ENCODE data around the gene RDH16. TPM values are rescaled to one million over a fixed set of nuclear protein-coding genes. Genes with fewer than 3 reads are reported as not detected.
A peak's percentile ranks its signal among the peaks of the same experiment; 100 is the strongest.
"Not testable (repeated sequence)": the region's sequence is repeated elsewhere in the genome, so short reads cannot be mapped to it uniquely, and the experiment has no call there.

RDH16 gene
- total RNA-seq, 1 experiment from 2014 or later, result 0.08 TPM

- no peaks in the 10 kb centered on the region for H3K9me3 ChIP-seq (ENCODE audit: control insufficient read depth, insufficient read depth, low read depth, low read length)
- H3K4me3 ChIP-seq (ENCODE audit: low read depth in 2 of 2, low read length in 2 of 2), result no peak overlapping the region
- H3K4me1 ChIP-seq (ENCODE audit: control insufficient read depth, insufficient read depth, low read length), result no peaks in the 10 kb centered on the region
- no peak overlapping the region for H3K27ac ChIP-seq (ENCODE audit: low read length)
- ChIA-PET POLR2A (no interaction called here), CTCF (interaction anchor here (0.5 to 1.1 kb wide), 5 partner anchors 147 to 229 kb away, joined by 3 to 13 read pairs (median 6); partner anchors contain the start of gene HSD17B6)
- in situ Hi-C loops (cut with HindIII; ENCODE audit: low pct_unique_long_range_greater_than_20kb, low sequenced_read_pairs) (no loop called here), intact Hi-C loops (cut with micrococcal nuclease; ENCODE audit: unreplicated experiment) (loop anchor here (2.0 to 5.0 kb wide), 2 partner anchors 145 to 229 kb away; no protein-coding TSS in a partner anchor)
- TF ChIP-seq REST (IDR thresholded peaks at IDR 0.05; ENCODE audit: insufficient read depth in 1 of 2, low read depth in 2 of 2, low read length in 1 of 2) (no peak), CTCF (IDR thresholded peaks at IDR 0.05) (peak; percentile 97), TCF7L2 (IDR thresholded peaks at IDR 0.05; ENCODE audit: low read depth, low read length) (no peak), SIN3A (IDR thresholded peaks at IDR 0.05; ENCODE audit: borderline replicate concordance, insufficient read depth, low read depth, low read length) (no peak), POLR2AphosphoS5 (IDR thresholded peaks at IDR 0.05; ENCODE audit: low read depth, low read length) (no peak)
- BruUV-seq (replicated peaks), result no TSS peak
- peak; percentile 39 for DNase-seq (ENCODE audit: low read depth, low spot score)
- ATAC-seq, result peak; percentile 91
- H3K27me3 ChIP-seq (ENCODE audit: control insufficient read depth, insufficient read depth, low read length), result no peaks in the 10 kb centered on the region; the same call in 1 of the 2 replicates
- no peaks in the 10 kb centered on the region for H3K36me3 ChIP-seq (ENCODE audit: control insufficient read depth, insufficient read depth, low read length)
Measured at GRCh38 chr12:56987551-56988053, 30.2 kb upstream of the RDH16 start.

GRCh38 chr12:56987011-56987410 is 29.6 kb upstream of the RDH16 start:
- BruUV-seq (replicated peaks), result no TSS peak
- Histone ChIP-seq H3K27ac (ENCODE audit: low read length) (no peak overlapping the region), H3K27me3 (ENCODE audit: control insufficient read depth, insufficient read depth, low read length) (no peaks in the 10 kb centered on the region; the same call in 1 of the 2 replicates), H3K36me3 (ENCODE audit: control insufficient read depth, insufficient read depth, low read length) (no peaks in the 10 kb centered on the region), H3K9me3 (ENCODE audit: control insufficient read depth, insufficient read depth, low read depth, low read length) (no peaks in the 10 kb centered on the region), H3K4me3 (ENCODE audit: low read depth in 2 of 2, low read length in 2 of 2) (no peak overlapping the region), H3K4me1 (ENCODE audit: control insufficient read depth, insufficient read depth, low read length) (no peaks in the 10 kb centered on the region)
- DNase-seq (ENCODE audit: low read depth, low spot score), result no peak
- ChIA-PET CTCF (interaction anchor here (0.8 to 1.1 kb wide), 4 partner anchors 147 to 229 kb away, joined by 3 to 13 read pairs (median 6); partner anchors contain the start of gene HSD17B6), POLR2A (no interaction called here)
- intact Hi-C loops (cut with micrococcal nuclease; ENCODE audit: unreplicated experiment) (loop anchor here (2.0 to 5.0 kb wide), 2 partner anchors 145 to 228 kb away; no protein-coding TSS in a partner anchor), in situ Hi-C loops (cut with HindIII; ENCODE audit: low pct_unique_long_range_greater_than_20kb, low sequenced_read_pairs) (no loop called here)
- TF ChIP-seq CTCF (IDR thresholded peaks at IDR 0.05), result no peak
- TF ChIP-seq REST (IDR thresholded peaks at IDR 0.05; ENCODE audit: insufficient read depth in 1 of 2, low read depth in 2 of 2, low read length in 1 of 2), result no peak
- no peak for TF ChIP-seq POLR2AphosphoS5 (IDR thresholded peaks at IDR 0.05; ENCODE audit: low read depth, low read length)
- TF ChIP-seq TCF7L2 (IDR thresholded peaks at IDR 0.05; ENCODE audit: low read depth, low read length), result no peak
- no peak for TF ChIP-seq SIN3A (IDR thresholded peaks at IDR 0.05; ENCODE audit: borderline replicate concordance, insufficient read depth, low read depth, low read length)
- no peak for ATAC-seq

- BruUV-seq (replicated peaks); in situ Hi-C loops (cut with HindIII; ENCODE audit: low pct_unique_long_range_greater_than_20kb, low sequenced_read_pairs); H3K27me3 ChIP-seq (ENCODE audit: control insufficient read depth, insufficient read depth, low read length); H3K4me1 ChIP-seq (ENCODE audit: control insufficient read depth, insufficient read depth, low read length); H3K9me3 ChIP-seq (ENCODE audit: control insufficient read depth, insufficient read depth, low read depth, low read length); POLR2A ChIA-PET; H3K4me3 ChIP-seq (ENCODE audit: low read depth in 2 of 2, low read length in 2 of 2); H3K27ac ChIP-seq (ENCODE audit: low read length); H3K36me3 ChIP-seq (ENCODE audit: control insufficient read depth, insufficient read depth, low read length): not testable (repeated sequence)
- DNase-seq (ENCODE audit: low read depth, low spot score), result peak; percentile 13
- intact Hi-C loops (cut with micrococcal nuclease; ENCODE audit: unreplicated experiment), result loop anchor here (2.0 to 5.0 kb wide), 2 partner anchors 143 to 227 kb away; no protein-coding TSS in a partner anchor
- CTCF ChIA-PET, result interaction anchor here (0.5 to 0.6 kb wide), 4 partner anchors 32 to 229 kb away, joined by 3 to 8 read pairs (median 5); no protein-coding TSS in a partner anchor
- peak; percentile 82 for ATAC-seq
Measured at GRCh38 chr12:56985714-56986113, 28.3 kb upstream of the RDH16 start.

Data from Panc1 (cell line).